Metanephros (tissue), 1 donor: ENCODE data around the gene KISS1. TPM values are rescaled to one million over a fixed set of nuclear protein-coding genes. Genes with fewer than 3 reads are reported as not detected.

ENCODE experiments used
- total RNA-seq: library from RNA; depleted of rRNA; stranded (reverse); fragments of >200 nt; gene quantifications from one replicate; pipeline ENCODE4 v1.2.3, GENCODE V29; 2014

KISS1 gene, protein sequence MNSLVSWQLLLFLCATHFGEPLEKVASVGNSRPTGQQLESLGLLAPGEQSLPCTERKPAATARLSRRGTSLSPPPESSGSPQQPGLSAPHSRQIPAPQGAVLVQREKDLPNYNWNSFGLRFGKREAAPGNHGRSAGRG
- total RNA-seq: 1.1 TPM

DNA sequence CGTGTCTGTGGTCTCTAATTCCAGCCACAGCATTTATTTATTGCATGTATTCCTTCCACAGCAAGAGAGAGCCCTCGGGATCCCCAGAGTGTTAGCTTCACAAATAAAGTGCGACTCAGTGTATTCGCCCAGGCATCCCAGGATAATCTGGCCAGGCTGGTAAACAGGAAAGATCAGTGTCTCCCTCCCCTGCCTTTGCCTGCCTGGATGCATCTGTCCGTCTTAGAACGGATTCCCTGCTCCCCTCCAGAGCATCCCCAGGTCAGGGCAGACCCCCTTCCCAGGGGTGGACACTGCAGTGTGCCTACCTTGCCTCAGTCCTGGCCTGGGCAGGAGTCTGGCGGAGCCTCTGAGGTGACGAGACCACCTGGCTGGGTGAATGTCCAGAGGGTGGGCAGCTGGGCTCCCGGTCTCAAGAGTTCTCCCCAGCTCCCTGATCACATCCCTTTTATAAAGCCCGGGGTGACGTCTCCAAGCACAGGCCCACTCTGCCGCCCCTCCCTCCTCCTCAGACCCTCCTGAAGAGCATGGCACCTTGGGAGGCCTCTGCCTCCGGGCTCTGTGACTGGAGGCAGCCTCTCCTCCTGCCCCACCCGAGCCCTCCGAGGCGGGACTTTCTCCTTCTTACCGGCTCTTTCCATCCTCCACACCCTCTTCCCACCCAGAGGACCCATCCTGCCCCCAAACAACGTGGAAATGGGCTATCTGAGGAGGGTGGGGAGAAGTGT, at the start of gene KISS1:
Gene KISS1, minus strand, starts transcription at position 424 of the 728 bp plus-strand sequence. CDS start 3,615 bp downstream, outside the sequence.

DNA sequence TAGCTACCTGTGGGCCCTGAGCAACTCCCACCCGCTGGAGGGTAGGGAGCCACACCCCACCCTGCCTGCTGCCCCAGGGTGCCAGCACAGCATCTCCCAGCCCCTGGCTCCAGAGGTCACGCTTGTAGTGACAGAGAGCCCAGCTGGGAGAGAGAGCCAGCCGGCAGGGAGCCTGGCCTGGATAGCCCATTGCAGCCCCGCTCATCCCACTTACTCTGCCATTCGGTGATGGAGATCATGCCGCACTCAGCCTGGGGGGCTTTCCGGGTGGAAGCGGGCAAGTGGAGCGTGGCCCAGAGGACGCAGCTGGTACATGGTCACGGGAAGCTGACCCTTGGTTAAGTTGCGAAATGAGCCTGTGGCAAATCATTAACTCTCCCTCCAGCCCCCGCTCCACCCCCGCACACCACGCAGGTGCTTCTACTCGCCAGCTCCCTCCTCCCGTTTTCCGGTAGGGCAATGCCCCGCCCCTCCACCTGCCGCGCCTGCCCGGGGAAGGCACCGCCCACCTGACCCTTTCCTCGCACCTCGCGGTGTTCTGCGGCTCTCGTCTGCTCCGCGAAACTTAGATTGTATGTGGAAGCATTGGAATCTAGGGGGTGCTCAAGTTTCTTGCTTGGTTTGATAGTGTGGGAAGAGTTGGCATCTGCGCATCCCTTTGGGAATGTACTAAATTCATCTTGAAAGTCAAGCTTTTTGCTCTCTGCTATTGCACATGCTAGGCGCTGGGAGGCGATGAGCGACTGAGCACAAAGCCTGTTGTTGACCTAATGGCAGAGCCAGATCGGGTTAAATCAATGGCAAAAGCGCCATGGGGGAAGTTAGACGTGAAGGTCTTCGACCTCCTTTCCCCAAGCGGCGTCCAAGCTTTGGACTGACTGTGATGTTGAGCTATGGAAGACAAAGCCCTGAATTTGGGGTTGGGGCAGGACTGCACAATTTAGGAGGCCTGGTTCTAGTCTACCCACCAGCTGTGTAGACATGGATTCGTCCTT, 17.7 kb upstream of the KISS1 start, which contains the start of gene GOLT1A:
Gene GOLT1A, minus strand, starts transcription at position 321 of the 995 bp plus-strand sequence. Its CDS starts 82 bp downstream, at position 239.

DNA sequence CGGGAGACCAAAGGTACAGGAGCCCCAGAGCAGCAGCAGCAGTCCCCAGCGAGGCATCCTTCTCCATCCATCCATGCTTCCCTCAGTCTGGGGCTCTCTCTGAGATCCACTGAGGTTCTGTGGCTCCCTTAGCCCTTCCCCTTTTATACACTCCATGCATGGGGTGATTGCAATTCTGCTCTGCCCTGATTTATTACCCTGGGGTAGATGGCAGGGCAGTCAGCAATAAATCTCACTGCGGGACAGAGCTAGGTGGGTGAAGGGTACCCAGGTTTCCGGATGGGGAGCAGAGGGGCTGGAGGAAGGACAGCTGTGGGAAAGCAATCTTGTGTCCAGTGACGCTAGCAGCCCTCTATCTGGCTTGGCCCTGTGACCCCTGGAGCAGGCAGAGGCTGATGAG, 30.1 kb downstream of the KISS1 start, which contains the start of gene REN:
Gene REN, minus strand, starts transcription at position 119 of the 400 bp plus-strand sequence. Its CDS starts 44 bp downstream, at position 75.

DNA sequence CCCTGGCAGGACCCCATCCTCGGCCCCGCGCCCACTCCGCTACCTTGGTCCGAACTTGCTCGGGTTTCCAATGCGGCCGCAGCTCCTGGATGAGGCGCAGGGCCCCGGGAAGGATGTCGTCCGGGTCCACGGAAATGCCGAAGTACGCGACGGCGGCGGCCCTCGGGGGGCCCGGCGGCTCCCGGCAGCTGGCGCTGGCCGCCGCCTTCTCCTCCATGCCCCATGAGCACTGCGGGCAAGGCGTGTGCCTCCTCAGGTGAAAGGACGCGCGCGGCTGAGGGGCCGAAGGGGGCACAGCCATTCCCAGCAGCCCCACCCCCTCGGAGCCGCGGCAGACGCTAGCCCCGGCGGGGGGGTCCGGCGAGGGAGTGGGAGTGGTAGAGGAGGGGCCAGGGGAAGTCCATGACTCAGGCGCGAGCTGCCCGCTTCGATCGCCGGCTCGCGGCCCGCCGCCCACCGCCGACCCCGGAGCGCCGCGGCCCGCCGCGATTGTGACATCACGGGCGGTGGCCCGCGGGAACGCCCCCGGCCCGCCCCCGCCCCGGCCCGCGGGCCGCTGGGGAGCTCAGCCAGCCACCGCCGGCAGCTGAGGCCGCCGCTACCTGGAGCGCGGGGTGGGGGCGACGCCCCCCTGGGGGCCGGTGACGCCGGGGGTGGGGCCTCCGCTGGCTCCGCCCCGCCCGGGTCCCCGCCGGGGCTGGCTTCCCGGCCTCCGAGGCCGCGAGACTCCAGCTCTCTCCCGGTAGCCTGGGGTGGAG, 44.6 kb downstream of the KISS1 start, which contains the start of gene ETNK2:
Gene ETNK2, minus strand, starts transcription at position 493 of the 758 bp plus-strand sequence. Its CDS starts 192 bp downstream, at position 301.

Other genes starting within 250 kb of the KISS1 start
- 40.2 TPM for gene SOX13, start 123.4 kb downstream of the KISS1 start, total RNA-seq
- 16.4 TPM for gene ETNK2, start 44.4 kb downstream of the KISS1 start, total RNA-seq
- gene REN, start 30.2 kb downstream of the KISS1 start, total RNA-seq: 193 TPM
- 2.6 TPM for gene GOLT1A, start 17.5 kb upstream of the KISS1 start, total RNA-seq
- 43.4 TPM for gene PLEKHA6, start 163.4 kb upstream of the KISS1 start, total RNA-seq
- 37.5 TPM for gene PPP1R15B, start 215.3 kb upstream of the KISS1 start, total RNA-seq